Right forelimb (tissue), 1 donor: ENCODE measurements around the gene CYP4F12.
"Not testable (repeated sequence)": the region's sequence is repeated elsewhere in the genome, so short reads cannot be mapped to it uniquely, and the experiment has no call there.

ENCODE experiments used
- DNase-seq: peaks from one replicate; pipeline ENCODE4 v3.0.0-alpha.2; 2018

The CYP4F12 gene

GRCh38 chr19:15651791-15652190 lies 21.1 kb upstream of the CYP4F12 start:
- DNase-seq, result no peak

- DNase-seq, result no peak
These were observed 20.2 kb upstream of the CYP4F12 start for GRCh38 chr19:15652559-15653278.

GRCh38 chr19:15656467-15656866 lies 16.4 kb upstream of the CYP4F12 start:
- no peak for DNase-seq

- no peak for DNase-seq
These were observed 9.6 kb upstream of the CYP4F12 start for GRCh38 chr19:15663247-15663646.

- no peak for DNase-seq
These were observed 6.7 kb upstream of the CYP4F12 start for GRCh38 chr19:15666186-15666585.

- no peak for DNase-seq
These were observed 6.0 kb upstream of the CYP4F12 start for GRCh38 chr19:15666883-15667282.

- DNase-seq, result no peak
These were observed 3.4 kb upstream of the CYP4F12 start for GRCh38 chr19:15669440-15669839.

GRCh38 chr19:15669891-15670290 lies 3.0 kb upstream of the CYP4F12 start:
- no peak for DNase-seq

GRCh38 chr19:15671237-15671821 lies 1.6 kb upstream of the CYP4F12 start:
- DNase-seq, result no peak

- no peak for DNase-seq
These were observed 852 bp upstream of the CYP4F12 start for GRCh38 chr19:15671891-15672579.

- no peak for DNase-seq
These were observed 328 bp downstream of the CYP4F12 start for GRCh38 chr19:15673176-15673654.

GRCh38 chr19:15675560-15675959 lies 2.7 kb downstream of the CYP4F12 start:
- DNase-seq, result no peak

- DNase-seq, result no peak
These were observed 6.2 kb downstream of the CYP4F12 start for GRCh38 chr19:15679089-15679488.

GRCh38 chr19:15679865-15680264 lies 7.0 kb downstream of the CYP4F12 start:
- DNase-seq, result not testable (repeated sequence)

GRCh38 chr19:15680478-15681322 lies 7.8 kb downstream of the CYP4F12 start:
- no peak for DNase-seq

GRCh38 chr19:15683411-15683810 lies 10.5 kb downstream of the CYP4F12 start:
- DNase-seq, result no peak

GRCh38 chr19:15684828-15685227 lies 11.9 kb downstream of the CYP4F12 start:
- no peak for DNase-seq

GRCh38 chr19:15696654-15697194 lies 23.8 kb downstream of the CYP4F12 start:
- no peak for DNase-seq

GRCh38 chr19:15701757-15702533 lies 29.1 kb downstream of the CYP4F12 start:
- no peak for DNase-seq

- DNase-seq, result peak; percentile 80
These were observed 29.6 kb downstream of the CYP4F12 start for GRCh38 chr19:15702534-15702930.

GRCh38 chr19:15714638-15715037 lies 41.8 kb downstream of the CYP4F12 start:
- no peak for DNase-seq

GRCh38 chr19:15715642-15716041 lies 42.8 kb downstream of the CYP4F12 start:
- DNase-seq, result no peak
